Fibroblast of skin of abdomen (primary cell): ENCODE data around the gene CALHM1.
A peak's percentile ranks its signal among the peaks of the same experiment; 100 is the strongest.
"Not testable (repeated sequence)": the region's sequence is repeated elsewhere in the genome, so short reads cannot be mapped to it uniquely, and the experiment has no call there.

Experiments
- DNase-seq: peaks from one replicate; pipeline ENCODE4 v3.0.0-alpha.2; 2013

CALHM1 gene

DNA sequence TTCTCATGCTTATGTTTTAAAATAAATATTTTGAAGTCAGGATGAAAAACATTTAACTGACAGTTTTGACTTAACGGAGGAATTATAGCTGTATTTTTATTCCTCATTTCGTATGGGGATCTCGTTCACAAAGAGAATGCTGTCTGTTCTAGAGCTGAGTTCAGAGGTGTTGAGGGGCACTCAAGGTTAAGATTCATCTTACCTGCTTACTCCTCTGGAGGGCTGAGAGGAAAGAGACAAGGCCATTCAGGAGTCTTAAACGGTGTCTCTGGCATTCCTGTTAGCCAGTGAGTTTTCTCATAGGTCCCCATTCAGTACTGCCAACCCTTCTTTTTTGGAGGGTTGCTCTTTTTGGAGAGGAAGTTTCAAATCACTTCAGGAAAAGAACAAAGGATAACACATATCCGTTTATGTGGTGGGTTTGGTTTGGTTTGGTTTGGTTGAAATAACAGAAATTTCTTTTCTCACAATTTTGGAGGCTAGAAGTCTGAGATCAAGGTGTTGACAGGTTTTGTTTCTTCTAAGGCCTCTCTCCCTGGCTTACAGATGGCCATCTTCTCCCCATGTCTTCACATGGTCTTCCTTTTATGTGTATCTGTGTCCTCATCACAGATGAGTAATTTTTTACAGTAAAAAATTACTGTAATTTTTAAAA is 29.6 kb downstream of the CALHM1 start:
- no peak for DNase-seq

DNA sequence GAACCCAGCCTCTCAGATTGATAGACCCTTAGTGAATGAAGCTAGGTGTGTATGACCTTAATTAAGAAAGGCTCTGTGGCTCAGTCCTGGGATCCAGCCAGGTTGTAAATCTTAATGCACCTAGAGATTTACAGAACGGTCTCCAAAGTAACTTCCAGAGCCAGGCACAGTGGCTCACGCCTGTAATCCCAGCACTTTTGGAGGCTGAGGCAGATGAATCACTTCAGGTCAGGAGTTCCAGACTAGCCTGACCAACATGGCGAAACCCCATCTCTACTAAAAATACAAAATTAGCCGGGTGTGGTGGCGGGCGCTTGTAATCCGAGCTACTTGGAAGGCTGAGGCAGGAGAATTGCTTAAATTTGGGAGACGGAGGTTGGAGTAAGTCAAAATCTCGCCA is 30.8 kb downstream of the CALHM1 start:
- no peak for DNase-seq

DNA sequence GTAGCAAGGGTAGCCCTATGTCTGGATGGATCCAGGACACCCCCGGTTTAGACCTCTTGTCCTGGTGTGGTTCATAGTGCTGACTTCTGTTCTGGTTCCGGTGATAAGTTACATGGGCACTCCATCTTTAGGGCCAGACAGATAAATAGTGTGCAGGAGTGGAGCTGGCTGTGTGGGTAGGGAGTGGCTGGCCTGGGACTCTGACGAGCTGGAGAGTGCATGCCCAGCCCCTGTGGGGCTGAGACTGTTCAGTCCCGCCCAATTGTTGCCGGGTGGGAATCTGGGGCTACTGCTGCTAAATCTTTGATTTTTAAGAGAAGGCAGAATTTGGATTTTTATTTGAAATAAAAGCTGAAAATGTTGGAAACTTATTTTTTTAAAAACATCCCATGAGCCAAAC is 35.0 kb downstream of the CALHM1 start:
- DNase-seq, result no peak

DNA sequence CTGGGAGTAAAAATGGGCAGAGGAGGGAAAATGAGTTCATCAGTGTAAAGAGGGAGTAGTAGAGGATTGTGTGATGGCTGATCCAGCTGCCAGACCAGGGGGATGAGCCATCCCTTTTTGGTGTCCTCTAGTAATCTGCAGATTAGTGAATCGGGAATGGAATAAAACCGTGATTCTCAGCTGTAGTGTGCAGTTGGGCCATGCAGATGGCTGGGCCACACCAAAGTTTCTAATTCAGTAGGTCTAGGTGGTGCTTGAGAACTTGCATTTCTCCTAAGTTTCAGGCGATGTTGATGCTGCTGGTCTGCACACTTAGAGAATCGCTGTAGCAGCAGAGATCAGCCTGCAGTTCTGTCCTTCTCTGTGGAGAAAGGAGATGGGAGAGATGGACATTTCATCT is 39.6 kb downstream of the CALHM1 start:
- DNase-seq, result no peak

DNA sequence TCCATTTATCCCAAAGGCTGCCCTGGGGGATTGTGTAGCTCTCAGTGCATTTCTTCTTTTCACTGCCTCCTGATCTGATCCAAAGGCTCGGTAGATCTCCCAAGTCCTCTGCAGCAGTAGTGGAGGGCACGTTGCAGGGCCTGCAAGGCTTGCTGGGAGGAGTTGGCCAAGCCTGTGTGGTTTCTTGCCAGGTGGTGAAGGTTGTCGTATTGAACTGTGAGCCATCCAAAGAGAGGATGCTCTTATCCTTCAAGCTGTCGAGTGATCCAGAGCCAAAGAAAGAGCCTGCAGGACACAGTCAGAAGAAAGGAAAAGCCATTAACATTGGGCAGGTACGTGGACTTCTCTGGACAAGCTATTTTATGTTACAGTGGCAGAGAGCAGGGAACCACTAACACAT is 41.1 kb downstream of the CALHM1 start:
- no peak for DNase-seq

DNA sequence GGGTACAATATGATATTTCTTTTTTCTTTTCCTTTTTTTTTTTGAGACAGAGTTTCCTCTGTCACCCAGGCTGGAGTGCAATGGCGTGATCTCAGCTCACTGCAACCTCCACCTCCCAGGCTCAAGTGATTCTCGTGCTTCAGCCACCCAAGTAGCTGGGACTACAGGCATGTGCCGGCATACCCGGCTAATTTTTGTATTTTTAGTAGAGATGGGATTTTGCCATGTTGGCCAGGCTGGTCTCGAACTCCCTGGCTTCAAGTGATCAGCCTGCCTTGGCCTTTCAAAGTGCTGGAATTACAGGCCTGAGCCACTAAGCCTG is 41.6 kb downstream of the CALHM1 start:
- not testable (repeated sequence) for DNase-seq

DNA sequence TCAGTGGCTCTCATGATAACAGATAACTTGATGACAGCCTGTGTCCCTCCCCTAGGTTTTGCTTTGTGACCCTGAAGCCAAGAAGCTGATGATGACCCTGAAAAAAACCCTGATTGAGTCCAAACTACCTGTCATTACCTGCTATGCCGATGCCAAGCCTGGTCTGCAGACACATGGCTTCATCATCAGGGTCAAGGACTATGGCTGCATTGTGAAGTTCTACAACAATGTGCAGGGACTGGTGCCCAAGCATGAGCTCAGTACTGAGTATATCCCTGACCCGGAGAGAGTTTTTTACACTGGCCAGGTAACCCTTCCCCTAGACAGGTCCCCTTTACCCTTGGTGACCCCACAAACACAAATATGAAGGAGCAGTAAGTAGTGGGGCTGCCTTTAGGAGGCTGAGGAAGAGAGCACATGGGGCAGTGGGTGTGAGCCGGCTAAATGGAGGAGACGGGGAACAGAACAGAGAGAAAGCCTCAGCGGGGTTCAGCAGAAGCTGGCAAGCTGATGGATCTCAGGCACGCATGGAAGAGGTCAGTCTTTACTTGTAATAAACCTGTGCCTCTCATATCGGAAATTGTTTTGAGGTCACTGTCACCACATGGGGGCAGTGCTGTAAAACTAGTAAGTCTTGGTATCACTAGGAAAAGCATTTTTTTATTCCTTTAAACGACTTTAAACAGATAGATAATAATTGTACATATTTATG is 42.1 kb downstream of the CALHM1 start:
- peak; percentile 55 for DNase-seq

DNA sequence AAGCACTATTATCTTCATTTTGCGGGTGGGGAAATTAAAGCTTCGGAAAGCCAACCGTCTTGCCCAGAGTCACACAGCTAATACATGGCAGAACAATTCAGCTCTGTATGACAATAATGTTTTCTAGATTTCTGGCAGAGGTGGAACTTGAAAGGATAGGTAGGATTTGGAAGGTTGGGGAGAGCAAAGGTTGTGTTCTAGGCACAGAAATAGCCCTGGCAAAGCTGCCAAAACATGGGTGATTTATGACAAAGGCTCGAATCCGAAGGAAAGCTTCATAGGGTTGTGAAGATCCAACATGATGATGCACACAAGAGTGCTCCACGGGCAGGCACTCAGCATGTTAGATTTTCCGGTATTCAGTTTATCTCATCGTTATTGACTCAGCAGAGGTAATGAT is 43.1 kb downstream of the CALHM1 start:
- no peak for DNase-seq

DNA sequence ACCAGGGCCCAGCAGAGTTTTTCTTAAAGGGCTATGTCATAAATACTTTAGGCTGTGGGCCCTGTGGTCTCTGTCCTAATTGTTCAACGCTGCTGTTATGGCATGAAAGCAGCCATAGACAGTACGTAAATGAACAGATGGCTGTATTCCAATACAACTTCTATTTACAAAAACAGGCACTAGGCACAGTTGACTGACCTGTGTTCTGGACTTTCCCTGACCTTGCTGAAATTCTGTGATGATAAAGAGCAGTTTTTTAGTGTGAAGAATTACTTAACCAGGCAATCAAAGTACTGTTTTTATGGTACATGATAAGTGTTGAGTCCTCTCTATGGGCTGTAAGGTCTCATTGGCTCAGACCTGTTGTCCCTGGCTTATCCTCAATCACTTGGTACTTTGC is 45.1 kb downstream of the CALHM1 start:
- no peak for DNase-seq
